AG10803 (cell line): ENCODE results near the gene ASCC1.

Experiments
- DNase-seq: peaks from one replicate; pipeline ENCODE4 v3.0.0; 2010; ENCODE audit warnings: low read depth
- H3K4me3 ChIP-seq: 2 replicates; pipeline ENCODE4 v1.5.1; 2011; ENCODE audit warnings: mild to moderate bottlenecking, low read length, control low read depth
- CTCF ChIP-seq: conservative IDR thresholded peaks from 2 replicates; pipeline ENCODE4 v1.5.1; 2011; ENCODE audit warnings: mild to moderate bottlenecking, low read length, control low read depth, inconsistent platforms

ASCC1 gene

GRCh38 chr10:72105710-72106109 is 110.4 kb downstream of the ASCC1 start:
- no peak overlapping the region for H3K4me3 ChIP-seq
- no peak for DNase-seq
- no peak for TF ChIP-seq CTCF

- no peak for DNase-seq
- no peak for TF ChIP-seq CTCF
- no peak overlapping the region for H3K4me3 ChIP-seq
Observed at GRCh38 chr10:72105098-72105475, 111.0 kb downstream of the ASCC1 start.

- DNase-seq = peak; percentile 67
- H3K4me3 ChIP-seq = no peak overlapping the region
- no peak for TF ChIP-seq CTCF
Observed at GRCh38 chr10:72104472-72105097, 111.5 kb downstream of the ASCC1 start.

- no peak for TF ChIP-seq CTCF
- no peak overlapping the region for H3K4me3 ChIP-seq
- no peak for DNase-seq
Observed at GRCh38 chr10:72099600-72099921, 116.5 kb downstream of the ASCC1 start.

GRCh38 chr10:72098836-72099599 is 117.1 kb downstream of the ASCC1 start:
- DNase-seq = no peak
- no peak for TF ChIP-seq CTCF
- H3K4me3 ChIP-seq = no peak overlapping the region

- H3K4me3 ChIP-seq = no peak overlapping the region
- TF ChIP-seq CTCF = no peak
- DNase-seq = no peak
Observed at GRCh38 chr10:72098301-72098835, 117.7 kb downstream of the ASCC1 start.
